Brain microvascular endothelial cell (primary cell): ENCODE data around the gene CTU1.

Source experiments
- DNase-seq: peaks from one replicate; pipeline ENCODE4 v3.0.0-alpha.2; 2020
- H3K27ac ChIP-seq: fragments of 250-450 bp; sonication (Bioruptor Pico); 2 replicates; pipeline ENCODE4 v1.5.1; 2020; ENCODE audit warnings: mild to moderate bottlenecking, moderate library complexity
- H3K27me3 ChIP-seq: fragments of 250-450 bp; sonication (Bioruptor Pico); replicated peaks from 2 replicates; pipeline ENCODE4 v1.5.1; 2020; ENCODE audit warnings: mild to moderate bottlenecking
- H3K36me3 ChIP-seq: fragments of 250-450 bp; sonication (Bioruptor Pico); replicated peaks from 2 replicates; pipeline ENCODE4 v1.5.1; 2020; ENCODE audit warnings: mild to moderate bottlenecking
- H3K4me3 ChIP-seq: 2 replicates; pipeline ENCODE4 v1.5.1; 2011; ENCODE audit warnings: low read depth, mild to moderate bottlenecking, control low read depth, low read length, moderate library complexity
- in situ Hi-C: cut with HindIII; loops from 2 replicates; pipeline ENCODE4 v1.10.0; 2017; ENCODE audit warnings: low sequenced_read_pairs, low pct_ligation_motif_present
- TF ChIP-seq, protein P1 (sequence below): IDR thresholded peaks from 2 replicates; pipeline ENCODE4 v1.5.1; 2011; ENCODE audit warnings: low read depth, mild to moderate bottlenecking, moderate library complexity, low read length, control low read depth, inconsistent platforms; ENCODE audit errors: missing control alignments

The CTU1 gene

DNA sequence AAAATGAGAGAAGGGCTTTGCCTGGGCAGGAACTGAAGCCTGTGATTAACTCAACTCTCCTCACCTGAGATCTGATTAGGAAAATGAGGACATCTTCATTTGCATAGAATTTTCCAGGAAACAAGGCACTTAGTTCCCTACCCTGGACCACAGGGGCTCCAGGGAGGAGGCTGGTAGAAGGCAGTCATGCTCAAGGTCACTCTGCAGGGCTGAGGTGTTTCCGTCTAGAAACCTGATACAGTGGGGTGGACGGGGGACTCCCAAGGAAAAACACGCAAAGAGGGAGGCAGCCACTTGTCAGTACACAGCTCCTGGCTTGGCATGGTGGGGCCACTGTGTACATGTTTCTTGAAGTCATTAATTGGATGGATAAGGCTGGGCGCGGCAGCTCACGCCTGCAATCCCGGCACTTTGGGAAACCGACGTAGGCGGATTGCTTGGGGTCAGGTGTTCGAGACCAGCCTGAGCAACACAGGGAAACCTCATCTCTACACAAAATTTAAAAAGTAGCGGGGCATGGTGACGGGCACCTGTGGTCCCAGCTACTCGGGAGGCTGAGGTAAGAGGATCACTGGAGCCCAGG, 31.5 kb downstream of the CTU1 start:
- TF ChIP-seq, protein P1, sequence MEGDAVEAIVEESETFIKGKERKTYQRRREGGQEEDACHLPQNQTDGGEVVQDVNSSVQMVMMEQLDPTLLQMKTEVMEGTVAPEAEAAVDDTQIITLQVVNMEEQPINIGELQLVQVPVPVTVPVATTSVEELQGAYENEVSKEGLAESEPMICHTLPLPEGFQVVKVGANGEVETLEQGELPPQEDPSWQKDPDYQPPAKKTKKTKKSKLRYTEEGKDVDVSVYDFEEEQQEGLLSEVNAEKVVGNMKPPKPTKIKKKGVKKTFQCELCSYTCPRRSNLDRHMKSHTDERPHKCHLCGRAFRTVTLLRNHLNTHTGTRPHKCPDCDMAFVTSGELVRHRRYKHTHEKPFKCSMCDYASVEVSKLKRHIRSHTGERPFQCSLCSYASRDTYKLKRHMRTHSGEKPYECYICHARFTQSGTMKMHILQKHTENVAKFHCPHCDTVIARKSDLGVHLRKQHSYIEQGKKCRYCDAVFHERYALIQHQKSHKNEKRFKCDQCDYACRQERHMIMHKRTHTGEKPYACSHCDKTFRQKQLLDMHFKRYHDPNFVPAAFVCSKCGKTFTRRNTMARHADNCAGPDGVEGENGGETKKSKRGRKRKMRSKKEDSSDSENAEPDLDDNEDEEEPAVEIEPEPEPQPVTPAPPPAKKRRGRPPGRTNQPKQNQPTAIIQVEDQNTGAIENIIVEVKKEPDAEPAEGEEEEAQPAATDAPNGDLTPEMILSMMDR, result no peak
- no peak overlapping the region for H3K4me3 ChIP-seq
- in situ Hi-C loops, result no loop called here
- no peaks in the 10 kb centered on the region for H3K36me3 ChIP-seq
- no peaks in the 10 kb centered on the region for H3K27me3 ChIP-seq
- no peak overlapping the region for H3K27ac ChIP-seq
- DNase-seq, result no peak

DNA sequence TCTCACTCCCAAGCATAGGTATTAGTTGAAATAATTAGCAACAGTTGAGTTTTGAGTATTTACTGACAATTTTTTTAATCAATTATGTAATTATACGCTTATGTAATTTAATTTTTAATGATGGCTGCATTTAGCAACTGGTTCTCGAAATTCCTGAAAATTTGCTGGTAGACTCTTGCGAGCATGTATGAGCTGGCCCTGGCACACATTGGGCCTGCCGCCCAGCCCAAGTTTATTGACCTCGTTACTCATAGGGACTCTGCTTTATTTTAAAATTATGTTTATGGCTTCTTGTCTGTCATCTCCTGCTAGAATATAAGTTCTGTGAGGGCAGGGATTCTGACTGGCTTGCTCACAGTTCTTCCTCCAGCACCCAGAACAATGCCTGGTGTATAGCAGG, 32.2 kb downstream of the CTU1 start:
- TF ChIP-seq, protein P1, result no peak

DNA sequence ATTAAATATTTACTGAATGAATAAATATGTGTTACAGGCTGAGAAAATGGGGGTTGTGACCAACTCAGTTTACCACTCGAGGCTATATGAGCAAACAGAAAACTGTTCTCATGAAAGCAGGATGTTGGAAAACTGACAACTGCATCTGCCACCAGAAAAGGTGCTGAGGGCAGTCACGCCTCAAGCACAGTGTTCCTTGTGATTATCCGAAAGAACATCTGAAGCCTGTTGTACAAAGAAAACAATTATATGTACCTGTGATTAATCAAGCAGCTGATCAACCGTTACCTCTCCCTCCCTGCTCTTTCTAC, 37.2 kb downstream of the CTU1 start:
- no peak overlapping the region for H3K4me3 ChIP-seq
- H3K27me3 ChIP-seq, result no peaks in the 10 kb centered on the region
- no peak overlapping the region for H3K27ac ChIP-seq
- in situ Hi-C loops, result no loop called here
- H3K36me3 ChIP-seq, result no peaks in the 10 kb centered on the region
- no peak for DNase-seq
- TF ChIP-seq, protein P1, result no peak

More for the DNA sequence above, 32.2 kb downstream of the CTU1 start:
- DNase-seq, result no peak
- H3K4me3 ChIP-seq, result no peak overlapping the region
- in situ Hi-C loops, result no loop called here
- no peaks in the 10 kb centered on the region for H3K36me3 ChIP-seq
- no peak overlapping the region for H3K27ac ChIP-seq
- no peaks in the 10 kb centered on the region for H3K27me3 ChIP-seq

DNA sequence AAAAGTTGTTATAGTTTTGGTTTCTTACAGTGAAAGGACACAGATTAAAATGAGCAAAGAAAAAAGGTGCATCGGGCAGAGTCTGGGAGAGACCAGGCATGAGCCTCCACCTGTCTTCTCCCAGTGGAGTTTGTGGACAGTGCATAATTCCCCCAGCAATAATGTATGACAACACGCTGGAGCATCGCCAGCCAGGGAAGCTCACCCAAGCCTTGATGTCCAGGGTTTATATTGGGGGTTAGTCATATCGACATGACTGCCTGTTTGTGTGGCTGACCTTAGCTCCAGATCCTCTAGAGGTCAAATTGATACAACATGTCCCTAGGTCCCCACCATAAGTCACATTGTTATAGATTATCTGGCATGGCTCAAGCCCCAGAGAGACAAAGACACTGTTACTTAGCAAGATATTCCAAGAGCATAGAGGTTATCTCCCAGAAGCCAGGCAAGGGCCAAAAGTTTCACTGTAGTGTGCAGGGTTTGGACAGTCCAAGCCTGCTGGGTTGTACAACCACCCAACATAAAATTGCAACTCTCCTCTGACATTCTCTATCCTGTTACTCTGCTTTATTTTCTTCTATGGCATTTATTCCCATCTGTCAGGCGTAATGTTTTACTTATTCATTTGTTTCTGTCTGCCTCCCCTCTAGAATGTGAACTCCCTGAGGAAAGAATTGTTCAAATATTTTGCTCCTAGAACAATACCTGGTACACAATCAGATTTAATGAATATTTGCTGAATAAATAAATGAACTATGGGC, 37.7 kb downstream of the CTU1 start:
- H3K27ac ChIP-seq, result no peak overlapping the region
- no peak for DNase-seq
- in situ Hi-C loops, result no loop called here
- TF ChIP-seq, protein P1, result no peak
- H3K4me3 ChIP-seq, result no peak overlapping the region
- H3K36me3 ChIP-seq, result no peaks in the 10 kb centered on the region
- no peaks in the 10 kb centered on the region for H3K27me3 ChIP-seq

DNA sequence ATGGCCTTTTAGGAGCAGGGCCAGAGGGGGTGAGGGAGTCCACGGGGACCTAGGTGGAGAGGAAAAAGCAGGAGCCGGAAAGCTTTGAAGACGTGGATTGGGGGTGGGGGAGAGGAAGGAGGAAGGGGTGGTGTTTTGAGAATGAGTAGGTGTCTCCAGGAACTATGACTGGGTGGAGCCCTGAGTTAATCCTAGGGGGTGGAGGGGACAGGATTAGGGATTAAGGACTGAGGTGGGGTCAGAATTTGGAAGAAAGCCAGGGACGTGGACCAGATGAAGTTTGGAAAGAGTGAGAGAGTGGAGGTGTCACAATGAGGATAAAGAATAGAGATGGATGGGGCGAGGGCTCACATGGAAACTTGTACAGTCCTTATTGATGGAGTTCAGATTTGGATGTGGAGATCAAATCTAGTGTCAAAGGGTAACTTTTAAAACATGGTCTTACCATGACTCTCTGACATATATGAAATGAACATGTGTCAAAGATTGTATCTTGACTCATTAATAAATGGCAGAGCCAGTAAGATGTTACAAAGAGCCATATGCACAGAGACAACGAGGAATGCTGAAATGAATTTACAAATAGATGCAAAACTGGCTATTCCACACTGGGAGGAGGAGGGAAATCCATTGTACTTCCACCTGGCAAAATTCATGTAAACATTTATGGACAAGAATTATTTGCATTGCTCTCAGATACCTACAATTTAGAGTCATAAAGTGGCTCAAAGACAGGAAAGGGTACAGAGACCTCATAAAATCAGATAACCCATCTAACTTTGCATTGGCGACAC, 41.6 kb downstream of the CTU1 start:
- TF ChIP-seq, protein P1, result no peak
- in situ Hi-C loops, result no loop called here
- no peak overlapping the region for H3K27ac ChIP-seq
- no peaks in the 10 kb centered on the region for H3K36me3 ChIP-seq
- DNase-seq, result no peak
- no peak overlapping the region for H3K4me3 ChIP-seq
- H3K27me3 ChIP-seq, result no peaks in the 10 kb centered on the region
